GM21367 (cell line): ENCODE data around the gene UPP1.

Experiments
- ATAC-seq: cut with Tn5 transposase; IDR thresholded peaks from one replicate; pipeline ENCODE4 v1.9.1; 2021; ENCODE audit not compliant: unreplicated experiment

The UPP1 gene

DNA sequence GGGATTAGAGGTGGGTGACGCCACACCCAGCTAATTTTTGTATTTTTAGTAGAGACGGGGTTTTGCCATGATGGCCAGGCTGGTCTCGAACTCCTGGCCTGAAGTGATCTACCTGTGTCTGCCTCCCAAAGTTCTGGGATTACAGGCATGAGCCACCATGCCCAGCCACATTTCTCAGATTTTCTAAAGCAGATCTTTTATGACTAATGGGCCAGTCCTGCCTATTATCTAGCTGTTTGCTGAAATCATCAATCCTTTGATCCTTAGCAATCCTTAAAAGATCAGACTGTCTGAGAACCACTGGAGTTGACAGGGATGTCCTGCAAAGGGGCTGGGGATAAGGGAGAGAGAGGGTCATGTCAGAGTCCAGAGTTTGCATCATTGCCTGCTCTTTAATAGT, 61.0 kb downstream of the UPP1 start:
- ATAC-seq = no peak

DNA sequence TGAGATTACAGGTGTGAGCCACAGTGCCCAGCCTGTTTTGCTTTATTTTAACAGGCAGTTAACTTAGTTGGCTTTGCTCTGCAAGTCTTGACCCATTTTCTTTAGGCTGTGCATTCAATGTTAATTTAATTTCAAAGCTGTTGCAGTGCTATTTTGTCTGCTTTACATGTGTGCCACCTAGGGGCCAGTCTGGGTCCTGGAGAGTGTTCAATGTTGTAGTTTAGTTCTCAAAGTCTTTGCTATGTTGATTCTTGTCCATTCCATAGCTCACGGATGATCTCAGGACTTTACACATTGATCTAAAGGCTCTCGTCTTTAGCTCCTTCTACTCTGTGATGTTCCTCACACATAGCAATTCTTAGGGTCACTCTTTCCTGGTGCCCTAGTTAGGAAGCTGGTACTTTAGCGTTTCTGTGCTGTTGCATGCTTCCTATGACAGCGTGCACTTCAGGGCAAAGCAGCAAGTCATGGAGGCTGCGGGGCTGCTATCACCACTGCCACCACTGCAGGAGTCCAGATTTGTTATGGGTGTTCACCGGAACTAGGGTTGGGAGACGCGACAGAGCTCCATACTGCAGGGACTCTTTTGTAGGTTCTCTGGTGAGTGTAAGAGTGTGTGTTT, 65.8 kb downstream of the UPP1 start:
- ATAC-seq = peak; percentile 55
